Breast epithelium (tissue), 4 donors: Measurements from ENCODE around the gene IL1RAPL2. TPM values are rescaled to one million over a fixed set of nuclear protein-coding genes. Genes with fewer than 3 reads are reported as not detected.
"Not testable (repeated sequence)": the region's sequence is repeated elsewhere in the genome, so short reads cannot be mapped to it uniquely, and the experiment has no call there.

Experiments
- DNase-seq, 2 donors: peaks; one replicate each; pipeline ENCODE4 v3.0.0-alpha.2; 2019; ENCODE audit warnings: low spot score in 2 of 2
- H3K27ac ChIP-seq, 2 donors: fragments of 200-600 bp; sonication (generic) in 1 of 2; one replicate each; pipeline ENCODE4 v1.5.1; 2016 to 2019; ENCODE audit warnings: mild to moderate bottlenecking in 1 of 2
- H3K27me3 ChIP-seq, 2 donors: fragments of 200-600 bp; sonication (generic) in 1 of 2; one replicate each; pipeline versions ENCODE4 v1.5.1 to v1.6.0; 2017 to 2019; ENCODE audit warnings: control low read depth in 1 of 2, mild to moderate bottlenecking in 1 of 2
- H3K36me3 ChIP-seq: fragments of 200-600 bp; one replicate; pipeline ENCODE4 v1.5.1; 2019
- H3K4me1 ChIP-seq, 2 donors: fragments of 200-600 bp; sonication (generic); one replicate each; pipeline ENCODE4 v1.5.1; 2016 to 2019; ENCODE audit warnings: control low read depth in 1 of 2
- H3K4me3 ChIP-seq, 3 donors: fragments of 200-600 bp; sonication (generic); 1 replicate in 2 of 3; 2 replicates in 1 of 3; pipeline ENCODE4 v1.5.1; 2016 to 2019; ENCODE audit warnings: mild to moderate bottlenecking in 3 of 3, moderate library complexity in 2 of 3
- H3K9me3 ChIP-seq, 2 donors: fragments of 200-600 bp; sonication (generic) in 1 of 2; one replicate each; pipeline ENCODE4 v1.5.1; 2016 to 2019; ENCODE audit warnings: control low read depth in 1 of 2
- CTCF ChIP-seq, 3 donors: fragments of 450-650 bp; IDR thresholded peaks; one replicate each; pipeline ENCODE4 v1.5.1; 2016 to 2017; ENCODE audit warnings: antibody characterized with exemption in 3 of 3, mild to moderate bottlenecking in 3 of 3, moderate library complexity in 3 of 3
- POLR2A ChIP-seq: fragments of 450-650 bp; IDR thresholded peaks from one replicate; pipeline ENCODE4 v1.6.1; 2016; ENCODE audit warnings: antibody characterized with exemption, mild to moderate bottlenecking, moderate library complexity
- POLR2AphosphoS5 ChIP-seq, 3 donors: sonication (generic); formaldehyde crosslinking; IDR thresholded peaks; one replicate each; pipeline ENCODE4 v1.6.1; 2017; ENCODE audit warnings: antibody characterized with exemption in 3 of 3
- intact Hi-C: fragments of 100-400 bp; cut with DNase I; formaldehyde crosslinking; loops from one replicate; pipeline ENCODE4 v1.15.1; 2023; ENCODE audit warnings: low total_unique reads
- total RNA-seq, 3 donors: library from RNA; depleted of rRNA; stranded (reverse); fragments of >200 nt; gene quantifications; one replicate each; pipeline ENCODE4 v1.1.0, GENCODE V29; 2016

Gene IL1RAPL2
- total RNA-seq, 3 donors from 2014 or later = 0.44 to 0.66 TPM; not detected in 1

- intact Hi-C loops = no loop called here
- Histone ChIP-seq H3K27me3 (peaks cover 0 to 37% of the 10 kb centered on the region in 2 donors), H3K27ac (no peak overlapping the region), H3K4me1 (no peaks in the 10 kb centered on the region), H3K36me3 (no peaks in the 10 kb centered on the region), H3K9me3 (no peaks in the 10 kb centered on the region), H3K4me3 (no peak overlapping the region)
- no peak for DNase-seq
- no peak for TF ChIP-seq CTCF (IDR thresholded peaks at IDR 0.05)
- TF ChIP-seq POLR2A = no peak
- no peak for TF ChIP-seq POLR2AphosphoS5 (IDR thresholded peaks at IDR 0.05)
Observed at GRCh38 chrX:105228602-105229001, 662.6 kb downstream of the IL1RAPL2 start.

GRCh38 chrX:105229146-105229545, 663.1 kb downstream of the IL1RAPL2 start:
- Histone ChIP-seq H3K9me3 (no peaks in the 10 kb centered on the region), H3K4me1 (no peaks in the 10 kb centered on the region), H3K27ac (no peak overlapping the region), H3K4me3 (no peak overlapping the region), H3K27me3 (peaks cover 0 to 35% of the 10 kb centered on the region in 2 donors), H3K36me3 (no peaks in the 10 kb centered on the region)
- DNase-seq = no peak
- TF ChIP-seq POLR2A (no peak), CTCF (IDR thresholded peaks at IDR 0.05) (no peak), POLR2AphosphoS5 (IDR thresholded peaks at IDR 0.05) (no peak)
- intact Hi-C loops = no loop called here

- H3K9me3 ChIP-seq, H3K4me1 ChIP-seq, intact Hi-C loops, H3K36me3 ChIP-seq, H3K27ac ChIP-seq, DNase-seq, H3K4me3 ChIP-seq: not testable (repeated sequence)
- H3K27me3 ChIP-seq = peaks cover 0 to 19% of the 10 kb centered on the region in 2 donors
Observed at GRCh38 chrX:105237407-105237806, 671.4 kb downstream of the IL1RAPL2 start.

GRCh38 chrX:105241056-105241455, 675.1 kb downstream of the IL1RAPL2 start:
- H3K4me3 ChIP-seq = no peak overlapping the region
- intact Hi-C loops = no loop called here
- TF ChIP-seq POLR2A (no peak), POLR2AphosphoS5 (IDR thresholded peaks at IDR 0.05) (no peak), CTCF (IDR thresholded peaks at IDR 0.05) (no peak)
- DNase-seq = no peak
- H3K9me3 ChIP-seq = no peaks in the 10 kb centered on the region
- H3K36me3 ChIP-seq = no peaks in the 10 kb centered on the region
- H3K4me1 ChIP-seq = no peaks in the 10 kb centered on the region
- no peak overlapping the region for H3K27ac ChIP-seq
- peaks cover 0 to 3% of the 10 kb centered on the region in 2 donors for H3K27me3 ChIP-seq

- no peak overlapping the region for H3K27ac ChIP-seq
- H3K9me3 ChIP-seq = no peaks in the 10 kb centered on the region
- no peak overlapping the region for H3K4me3 ChIP-seq
- peaks cover 0 to 57% of the 10 kb centered on the region in 2 donors for H3K27me3 ChIP-seq
- TF ChIP-seq POLR2A (no peak), CTCF (IDR thresholded peaks at IDR 0.05) (no peak), POLR2AphosphoS5 (IDR thresholded peaks at IDR 0.05) (no peak)
- intact Hi-C loops = no loop called here
- H3K36me3 ChIP-seq = no peaks in the 10 kb centered on the region
- no peak for DNase-seq
- H3K4me1 ChIP-seq = no peaks in the 10 kb centered on the region
Observed at GRCh38 chrX:105260291-105261043, 694.5 kb downstream of the IL1RAPL2 start.
